ENCODE data around the gene B4GALT2. TPM values are rescaled to one million over a fixed set of nuclear protein-coding genes. Genes with fewer than 3 reads are reported as not detected.
A peak's percentile ranks its signal among the peaks of the same experiment; 100 is the strongest.

The B4GALT2 gene
- total RNA-seq, 4 donors from 2014 or later = 38.9 to 59.3 (median 48.3) TPM

- TF ChIP-seq POLR2A (IDR thresholded peaks at IDR 0.05) (peak in 3 of 4 donors; percentile 80 to 96 (median 87)), CTCF (IDR thresholded peaks at IDR 0.05) (peak in 4 of 6 experiments; percentile 7 to 51 (median 36))
- H3K4me3 ChIP-seq = peak within 1 kb of the TSS; percentile 62 to 99 (median 86)
- H3K27ac ChIP-seq = peak within 1 kb of the TSS; percentile 89 to 98 (median 96)
- H3K4me1 ChIP-seq = peaks cover 43 to 71% (median 48%) of the 10 kb centered on the region in 3 donors
- H3K36me3 ChIP-seq = peaks cover 12 to 48% (median 20%) of the 10 kb centered on the region in 3 donors
- DNase-seq = peak; percentile 78
- H3K9me3 ChIP-seq = no peaks in the 10 kb centered on the region
- 1% methylated on average over 28 to 46 of the region's 93 CpGs for WGBS, 2 donors
- no peaks in the 10 kb centered on the region for H3K27me3 ChIP-seq
- intact Hi-C loops (cut with DNase I) = no loop called here
These were observed 4.4 kb upstream of the B4GALT2 start, which contains the start of gene ATP6V0B for GRCh38 chr1:43974443-43975248. Gene ATP6V0B (plus strand): TSS chr1:43974960. CDS start chr1:43975041, 81 bp downstream.

- Histone ChIP-seq H3K9me3 (no peaks in the 10 kb centered on the region), H3K27ac (peak overlapping the region; percentile 89 to 98 (median 96)), H3K4me1 (peaks cover 48 to 74% (median 53%) of the 10 kb centered on the region in 3 donors), H3K27me3 (no peaks in the 10 kb centered on the region), H3K4me3 (peak overlapping the region; percentile 62 to 99 (median 86)), H3K36me3 (peaks cover 12 to 48% (median 20%) of the 10 kb centered on the region in 3 donors)
- intact Hi-C loops (cut with DNase I) = no loop called here
- TF ChIP-seq POLR2A (IDR thresholded peaks at IDR 0.05) (no peak), CTCF (IDR thresholded peaks at IDR 0.05) (peak in 1 of 6 experiments; percentile 0)
- WGBS, 2 donors = 1 to 2% methylated on average over 15 to 17 of the region's 34 CpGs
- DNase-seq = no peak
These were observed 3.6 kb upstream of the B4GALT2 start for GRCh38 chr1:43975249-43975961.

- peak overlapping the region in 3 of 4 donors; percentile 89 to 98 (median 97) for H3K27ac ChIP-seq
- peaks cover 48 to 74% (median 53%) of the 10 kb centered on the region in 3 donors for H3K4me1 ChIP-seq
- WGBS, 2 donors = 90 to 100% methylated on average over 2 to 3 of the region's 4 CpGs
These were observed 3.0 kb upstream of the B4GALT2 start for GRCh38 chr1:43976045-43976444.

GRCh38 chr1:43976890-43977289 lies 2.1 kb upstream of the B4GALT2 start:
- peaks cover 50 to 74% (median 53%) of the 10 kb centered on the region in 3 donors for H3K4me1 ChIP-seq
- no peak for DNase-seq
- WGBS, 2 donors = 93 to 100% methylated on average over 6 to 8 of the region's 8 CpGs
- no peaks in the 10 kb centered on the region for H3K9me3 ChIP-seq
- intact Hi-C loops (cut with DNase I) = no loop called here
- H3K27ac ChIP-seq = no peak overlapping the region
- no peak overlapping the region for H3K4me3 ChIP-seq
- TF ChIP-seq POLR2A (IDR thresholded peaks at IDR 0.05) (no peak), CTCF (IDR thresholded peaks at IDR 0.05) (no peak)
- H3K36me3 ChIP-seq = peaks cover 12 to 45% (median 20%) of the 10 kb centered on the region in 3 donors
- H3K27me3 ChIP-seq = no peaks in the 10 kb centered on the region

More at GRCh38 chr1:43976045-43976444, 3.0 kb upstream of the B4GALT2 start:
- intact Hi-C loops (cut with DNase I) = no loop called here
- no peaks in the 10 kb centered on the region for H3K27me3 ChIP-seq
- H3K4me3 ChIP-seq = peak overlapping the region; percentile 62 to 99 (median 86)
- DNase-seq = no peak
- TF ChIP-seq POLR2A (IDR thresholded peaks at IDR 0.05) (no peak), CTCF (IDR thresholded peaks at IDR 0.05) (no peak)
- H3K36me3 ChIP-seq = peaks cover 12 to 45% (median 20%) of the 10 kb centered on the region in 3 donors
- H3K9me3 ChIP-seq = no peaks in the 10 kb centered on the region
